NCI-H1092 (cell line): Measurements from ENCODE around the gene CDH4.

ENCODE experiments used
- DNase-seq: peaks from one replicate; lab custom pipeline; 2025; lab: John Stamatoyannopoulos, UW

The CDH4 gene

DNA sequence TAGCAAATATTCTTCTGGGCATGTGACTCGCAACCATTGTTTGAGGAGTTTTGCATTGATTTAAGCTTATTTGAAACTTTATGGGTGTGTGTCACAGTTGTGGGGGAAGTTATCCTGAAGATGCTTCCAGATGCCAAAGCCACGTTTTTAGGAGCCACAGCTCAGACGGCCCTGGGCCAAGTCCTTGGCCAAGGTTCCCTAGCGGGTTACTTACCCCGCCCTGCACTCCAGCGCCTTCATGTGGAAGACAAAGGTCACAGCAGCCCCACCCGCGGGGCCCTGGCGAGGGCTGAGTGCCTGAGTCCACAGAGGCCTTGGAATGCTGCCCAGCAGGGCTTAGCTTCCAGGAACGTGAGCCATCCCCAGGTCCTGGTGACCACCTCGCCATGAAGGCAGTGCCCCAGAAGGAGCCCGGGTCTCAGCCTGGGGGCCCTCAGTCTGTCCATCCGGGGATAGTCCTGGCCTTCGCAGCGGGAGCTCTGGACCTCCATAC is 308.3 kb downstream of the CDH4 start:
- peak; percentile 7 for DNase-seq

DNA sequence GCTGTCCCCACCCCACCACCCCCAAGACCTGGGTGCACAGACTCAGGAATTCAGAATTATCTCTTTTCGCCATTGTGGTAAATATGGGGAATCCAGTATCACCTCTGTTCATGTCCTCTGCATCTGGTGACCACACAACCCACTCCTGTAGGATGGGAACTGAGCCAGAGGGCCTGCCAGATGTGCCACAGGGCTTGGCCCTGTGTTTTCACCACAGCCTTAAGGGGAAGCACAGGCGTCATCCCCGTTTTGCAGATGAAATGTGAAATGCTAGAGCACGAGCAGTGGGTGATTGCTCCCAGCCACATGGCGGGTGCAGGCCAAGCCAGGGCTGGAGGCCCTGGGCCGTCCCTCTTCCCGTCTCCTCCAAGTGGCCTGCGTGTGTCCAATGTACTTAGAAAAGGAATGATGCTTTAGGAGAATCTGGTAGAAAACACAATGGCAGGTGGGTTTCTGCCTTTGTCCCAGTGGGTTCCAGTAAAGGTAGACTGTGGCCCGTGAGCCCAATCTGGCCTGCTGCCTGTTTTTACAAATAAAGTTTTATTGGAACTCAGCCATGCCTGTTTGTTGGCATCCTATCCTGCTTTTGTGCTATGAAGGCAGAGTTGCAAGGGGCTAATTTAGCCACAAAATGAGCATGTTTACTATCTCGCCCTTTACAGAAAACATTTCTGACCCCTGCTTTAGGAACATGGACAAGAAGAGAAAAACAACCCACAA is 309.2 kb downstream of the CDH4 start:
- no peak for DNase-seq

DNA sequence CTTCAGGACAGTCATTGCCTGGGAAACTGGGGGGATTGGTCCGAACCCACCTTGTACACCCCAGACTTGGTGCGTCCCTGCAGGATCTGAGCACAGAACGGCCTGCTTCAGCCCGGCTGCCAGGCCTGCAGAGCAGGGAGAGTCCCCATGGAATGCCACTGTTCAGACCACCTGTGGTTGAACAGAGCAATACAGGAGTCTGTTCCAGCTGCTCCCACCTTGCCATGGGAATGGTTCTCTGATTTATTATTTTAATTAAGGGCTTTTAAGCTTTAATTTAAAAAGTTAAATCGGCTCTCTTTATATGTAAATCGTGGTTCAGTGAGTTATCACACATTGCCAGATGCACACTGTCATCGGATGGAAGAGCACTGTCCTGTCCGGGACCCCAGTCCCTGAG is 310.4 kb downstream of the CDH4 start:
- DNase-seq = no peak

DNA sequence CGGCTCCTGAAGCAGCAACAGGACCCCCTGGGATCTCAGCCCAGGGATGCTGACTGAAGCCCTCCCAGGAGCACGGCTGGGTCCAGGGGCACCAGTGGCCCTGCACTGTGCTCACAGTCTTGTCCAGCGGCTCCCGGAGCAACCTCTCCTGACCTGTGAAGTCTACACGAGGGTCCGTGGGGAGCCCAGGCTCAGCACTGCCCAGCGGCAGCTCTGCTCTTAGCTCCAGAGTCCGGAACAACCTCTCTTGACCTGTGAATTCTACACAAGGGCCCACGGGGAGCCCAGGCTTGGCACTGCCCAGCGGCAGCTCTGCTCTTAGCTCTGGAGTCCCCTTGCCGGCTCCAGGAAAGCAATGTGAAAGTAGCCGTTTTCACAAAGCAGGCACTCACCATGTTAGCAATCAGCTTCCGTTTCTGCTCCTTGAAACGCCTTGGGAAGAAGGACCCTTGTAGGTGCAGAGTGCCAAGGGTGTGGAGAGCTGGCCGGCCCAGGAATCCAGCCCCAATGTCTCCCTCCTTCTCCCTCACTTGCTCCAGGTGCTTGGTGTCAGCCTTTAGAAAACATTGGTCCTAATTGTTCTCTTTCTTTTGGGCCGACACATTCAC is 310.9 kb downstream of the CDH4 start:
- no peak for DNase-seq

DNA sequence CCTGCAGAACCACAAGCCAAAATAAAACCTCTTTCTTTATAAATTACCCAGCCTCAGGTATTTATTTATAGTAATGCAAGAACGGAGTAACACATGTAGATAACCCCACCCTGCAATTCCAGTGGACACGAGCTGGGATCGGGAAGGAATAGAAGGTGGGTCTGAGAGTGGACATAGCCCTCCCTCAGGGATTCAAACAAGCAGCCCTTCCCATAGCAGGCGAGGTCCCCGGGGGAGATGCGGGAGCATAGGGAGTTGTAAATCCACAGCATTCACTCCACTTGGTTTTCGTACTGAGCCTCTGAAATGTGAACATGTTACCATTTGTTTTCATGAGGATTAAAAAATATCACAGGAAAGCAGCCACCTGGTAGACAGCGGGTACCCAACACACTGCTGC is 312.6 kb downstream of the CDH4 start:
- DNase-seq = no peak

DNA sequence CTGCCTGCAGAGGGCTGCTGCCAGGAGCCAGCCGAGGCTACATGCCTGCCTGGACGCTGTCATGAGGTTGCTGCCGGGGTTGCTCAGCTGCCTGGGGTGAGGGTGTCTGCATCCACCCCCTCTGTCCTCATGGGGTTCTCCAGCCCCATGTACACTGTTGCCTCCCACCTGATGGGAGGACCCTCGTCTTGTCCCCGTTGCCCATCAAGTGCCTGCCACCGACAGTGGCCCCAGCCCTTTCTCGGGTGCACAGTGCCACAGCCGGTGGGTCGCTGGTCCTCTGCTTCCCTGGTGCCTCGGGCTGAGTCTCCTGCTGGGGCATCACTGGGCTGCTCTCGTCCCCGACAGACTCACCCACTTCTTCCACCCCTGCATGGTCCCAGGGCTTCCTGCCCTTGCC is 313.7 kb downstream of the CDH4 start:
- DNase-seq = no peak

DNA sequence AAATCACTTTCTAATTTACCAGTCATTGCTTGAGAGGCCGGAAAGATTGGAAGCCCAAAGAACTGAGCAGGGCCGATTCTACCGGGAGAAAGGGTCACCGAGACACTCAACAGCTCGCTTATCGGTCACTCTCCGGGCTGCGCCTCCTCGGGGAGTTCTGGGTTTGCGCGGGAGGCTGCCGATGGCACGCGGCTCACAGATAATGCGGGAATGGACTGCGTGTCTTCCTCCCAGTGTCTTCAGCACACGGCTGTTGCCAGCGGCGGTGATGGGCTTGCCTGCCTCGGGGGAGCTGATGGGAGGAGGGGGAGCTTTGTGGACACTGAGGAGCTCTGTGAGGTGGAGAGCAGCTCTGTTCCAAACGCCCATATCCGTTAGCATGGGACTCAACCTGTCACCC is 314.6 kb downstream of the CDH4 start:
- DNase-seq = no peak

DNA sequence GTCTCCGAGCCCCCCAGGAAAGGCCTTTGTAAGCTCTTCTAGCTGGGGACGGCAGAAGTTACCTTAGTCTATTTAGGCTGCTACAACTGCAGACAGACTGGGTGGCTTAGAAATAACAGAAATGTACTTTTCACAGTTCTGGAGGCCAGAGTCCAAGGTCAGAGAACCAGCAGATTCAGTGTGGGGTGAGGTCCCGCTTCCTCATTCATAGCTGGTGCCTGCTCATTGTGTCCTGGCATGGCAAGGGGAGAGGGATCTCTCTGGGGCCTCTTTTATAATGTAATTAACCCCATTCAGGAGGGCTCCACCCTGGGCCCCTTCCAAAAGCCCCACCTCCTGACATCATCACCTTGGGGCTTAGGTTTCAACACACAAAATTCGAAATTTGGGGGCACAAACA is 315.1 kb downstream of the CDH4 start:
- no peak for DNase-seq

DNA sequence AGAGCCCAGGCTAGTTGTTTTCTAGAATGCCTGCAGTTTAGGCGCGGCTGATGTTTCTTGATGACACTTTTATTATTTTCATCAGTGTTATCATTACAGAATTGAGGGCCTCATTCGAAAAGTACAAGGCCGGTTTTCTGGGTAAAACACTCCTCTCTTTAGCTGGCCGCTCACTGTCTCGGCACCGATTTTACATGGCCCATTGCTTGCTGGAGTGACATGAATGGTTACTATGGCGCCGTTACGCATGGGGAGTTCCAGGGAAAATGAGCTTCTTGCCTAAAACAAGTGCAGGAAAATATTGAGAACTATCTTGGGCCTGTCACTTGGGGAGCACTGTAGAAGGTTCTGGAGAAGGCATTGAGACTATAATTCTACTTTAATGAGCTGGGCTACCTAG is 317.8 kb downstream of the CDH4 start:
- DNase-seq = no peak

DNA sequence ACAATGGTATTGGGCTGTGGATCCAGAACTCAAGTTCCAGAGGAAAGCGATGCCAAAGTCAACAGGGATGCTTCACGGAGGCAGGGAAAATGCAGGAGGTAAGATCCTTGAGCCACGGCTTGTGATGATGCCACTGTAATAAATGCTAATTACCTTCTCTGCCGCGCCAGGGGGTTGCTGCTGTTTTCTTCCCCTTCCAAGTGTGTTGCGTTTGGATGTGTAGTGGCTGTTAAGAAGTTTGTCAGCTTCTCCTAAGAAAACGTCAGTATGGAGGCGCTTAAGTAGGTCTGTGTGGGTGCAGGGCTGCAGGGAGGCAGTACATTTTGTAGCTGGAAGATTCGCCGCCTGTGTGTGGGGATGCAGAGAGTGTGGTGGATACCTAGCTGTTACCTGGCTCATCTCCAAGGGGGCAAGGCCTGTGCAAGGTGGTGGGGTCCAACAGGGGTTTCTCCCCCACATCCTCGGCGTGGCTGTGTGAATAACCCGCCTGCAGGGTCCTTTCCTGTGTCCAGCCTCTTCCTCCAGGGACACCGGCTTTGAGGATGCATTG is 318.7 kb downstream of the CDH4 start:
- no peak for DNase-seq

DNA sequence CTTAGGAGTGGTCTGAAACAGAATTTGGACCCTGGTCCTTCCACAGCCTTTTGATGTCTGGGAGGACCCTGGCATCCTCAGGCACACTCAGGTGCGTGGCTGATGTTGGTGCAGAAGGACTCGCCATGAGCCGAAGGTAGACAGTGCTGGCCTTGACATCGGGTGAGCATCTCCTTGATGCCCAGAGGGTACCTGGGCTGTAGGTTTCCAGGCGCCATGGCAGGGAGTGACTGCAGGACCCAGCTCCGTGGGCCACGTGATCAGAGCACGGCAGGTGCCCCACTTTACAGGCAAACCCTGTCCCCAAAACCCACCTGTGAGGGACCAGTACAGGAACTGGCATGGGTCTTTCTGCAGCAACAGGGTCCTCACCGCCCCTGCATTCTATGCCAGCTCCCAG is 319.2 kb downstream of the CDH4 start:
- no peak for DNase-seq

DNA sequence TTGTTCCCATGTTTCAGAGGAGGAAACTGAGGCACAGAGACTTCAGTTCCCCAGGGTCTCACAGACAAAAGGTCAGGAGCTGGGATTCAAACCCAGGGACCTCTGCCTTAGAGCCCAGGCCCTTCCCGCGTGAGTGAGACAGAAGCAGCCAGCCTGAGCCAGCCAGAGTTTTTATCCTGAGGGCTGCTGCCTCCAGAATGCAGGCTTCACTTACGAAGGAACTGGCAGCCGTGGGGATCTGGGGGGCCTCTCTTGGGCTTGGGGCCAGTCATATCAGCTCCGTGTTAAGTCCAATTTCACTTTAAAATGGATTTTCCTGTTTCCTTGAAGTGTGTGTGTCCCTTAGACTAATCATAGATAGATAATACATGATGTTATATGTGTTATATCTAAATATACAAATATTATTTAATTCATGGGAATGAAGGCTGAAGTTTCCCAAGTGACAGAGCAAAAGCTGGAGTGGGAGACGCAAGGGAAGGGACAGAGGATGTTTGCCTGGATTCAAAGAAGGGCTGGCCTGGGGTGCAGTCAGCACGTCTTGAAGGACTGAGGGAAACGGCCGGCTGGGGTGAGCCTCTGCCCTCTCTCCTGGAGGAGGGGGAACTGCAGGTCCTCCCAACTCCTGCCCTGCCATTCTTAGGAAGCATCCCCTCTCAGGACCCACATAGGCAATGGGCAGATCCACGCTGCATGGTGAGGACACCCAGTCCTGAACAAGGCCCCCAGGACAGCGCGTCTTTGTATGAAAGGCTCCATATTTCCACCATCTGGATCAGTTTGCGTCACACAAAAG is 320.1 kb downstream of the CDH4 start:
- no peak for DNase-seq

DNA sequence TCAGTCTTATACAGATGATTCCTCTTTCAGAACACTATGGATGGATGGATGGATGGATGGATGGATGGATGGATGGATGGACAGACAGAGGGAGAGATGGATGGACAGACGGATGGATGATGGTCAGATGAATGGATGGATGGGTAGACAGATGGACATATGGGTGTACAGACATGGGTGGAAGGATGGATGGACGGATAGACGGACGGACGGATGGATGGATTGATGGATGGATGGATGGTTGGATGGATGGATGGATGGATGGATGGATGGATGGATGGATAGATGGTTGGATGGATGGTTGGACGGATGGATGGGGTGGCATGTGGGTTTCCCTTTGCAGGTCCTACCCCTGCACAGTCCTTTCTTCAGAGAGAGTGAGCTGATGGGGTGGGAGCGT is 320.7 kb downstream of the CDH4 start:
- no peak for DNase-seq

DNA sequence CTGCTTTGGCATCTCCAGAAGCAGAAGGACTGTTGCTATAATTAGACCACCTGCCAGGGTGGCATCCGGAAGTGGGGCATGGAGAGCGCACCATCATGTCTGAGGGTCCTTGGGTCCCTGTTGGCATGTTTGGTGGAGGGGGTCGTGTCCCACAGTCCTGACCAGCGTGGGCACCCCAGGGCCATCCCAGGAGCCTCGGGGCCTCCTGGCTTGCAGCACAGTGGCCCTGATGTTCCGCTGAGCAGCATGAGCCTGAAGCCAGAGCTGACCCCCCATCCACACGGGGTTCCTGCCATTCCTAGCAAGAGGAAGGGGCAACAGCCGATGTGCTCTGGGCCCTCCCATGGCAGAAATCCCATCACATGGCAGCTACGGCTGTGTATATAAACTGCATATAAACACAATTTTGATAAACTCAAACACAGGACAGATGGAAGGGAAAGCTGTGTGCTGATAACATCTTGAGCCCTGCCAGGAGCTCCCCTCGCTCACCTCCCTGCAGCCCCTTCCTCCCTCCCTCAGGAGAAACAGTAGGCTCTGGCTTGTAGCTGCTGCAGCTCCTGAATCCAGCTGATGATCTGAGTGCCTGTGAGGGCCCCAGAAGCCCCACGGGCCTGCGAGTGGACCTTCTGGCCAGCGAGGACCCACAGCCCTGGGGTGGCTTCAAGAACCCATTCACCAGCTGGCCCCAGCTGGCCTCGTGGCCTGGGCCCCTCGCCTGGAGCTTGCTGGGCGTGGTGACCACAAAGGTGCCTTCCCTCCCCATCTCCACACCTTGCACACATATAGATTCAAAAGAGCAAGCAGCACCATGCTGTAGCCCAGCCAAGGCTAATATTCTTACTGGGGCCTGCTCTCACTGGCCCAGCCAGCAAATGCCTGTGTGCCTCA is 321.6 kb downstream of the CDH4 start:
- no peak for DNase-seq

DNA sequence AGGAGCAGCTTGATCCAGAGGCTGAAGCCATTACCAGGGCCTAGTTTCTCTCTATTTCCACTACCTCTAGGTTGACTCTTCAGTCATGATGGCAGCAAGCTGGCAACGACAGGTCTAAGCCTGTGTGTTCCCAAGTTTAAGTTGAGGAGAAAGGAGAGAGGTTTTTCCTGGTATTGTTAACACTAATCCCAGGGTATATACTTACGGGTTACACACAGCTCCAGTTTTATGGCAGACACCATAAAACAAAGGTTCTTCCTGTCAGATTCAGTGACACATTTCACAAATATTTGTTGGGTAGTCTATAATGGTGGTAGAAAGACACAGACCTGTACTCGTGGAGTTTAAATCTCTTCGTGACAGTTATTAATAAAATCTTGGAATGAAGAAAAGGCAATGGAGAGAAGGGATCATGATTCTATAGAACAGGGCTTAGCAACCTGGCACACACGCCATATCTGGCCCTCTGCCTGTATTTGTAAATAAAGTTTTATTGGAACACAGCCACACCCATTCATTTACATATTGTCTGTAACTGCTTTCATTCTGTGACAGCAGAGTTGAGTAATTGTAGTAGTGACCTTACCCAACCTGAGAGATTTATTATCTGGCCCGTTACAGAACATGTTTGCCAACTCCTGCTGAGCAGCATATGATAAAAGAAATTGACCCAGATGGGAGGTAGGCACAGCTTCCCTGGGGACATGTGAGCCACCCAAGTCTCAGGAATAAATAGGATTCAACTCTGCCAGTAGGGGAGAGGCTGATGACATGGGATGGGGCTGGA is 323.3 kb downstream of the CDH4 start:
- DNase-seq = no peak

DNA sequence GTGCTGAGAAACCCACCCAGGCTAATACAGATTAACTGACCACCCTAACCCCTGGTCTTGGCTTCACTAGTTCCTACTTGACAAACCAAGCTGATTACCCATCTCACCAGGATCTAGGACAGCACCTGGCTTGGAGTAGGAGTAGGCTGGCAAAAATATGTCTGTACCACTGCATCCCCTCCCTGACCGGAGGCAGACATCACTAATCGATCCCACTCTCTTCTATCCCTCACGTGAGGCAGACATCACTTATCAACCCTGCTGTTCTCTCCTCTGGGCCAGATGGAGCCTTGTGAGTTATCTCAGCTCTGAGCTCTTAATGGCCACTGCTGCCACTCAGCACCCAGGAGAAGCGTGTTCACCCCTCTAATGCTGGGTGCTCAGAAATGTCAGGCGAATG is 324.3 kb downstream of the CDH4 start:
- DNase-seq = no peak

DNA sequence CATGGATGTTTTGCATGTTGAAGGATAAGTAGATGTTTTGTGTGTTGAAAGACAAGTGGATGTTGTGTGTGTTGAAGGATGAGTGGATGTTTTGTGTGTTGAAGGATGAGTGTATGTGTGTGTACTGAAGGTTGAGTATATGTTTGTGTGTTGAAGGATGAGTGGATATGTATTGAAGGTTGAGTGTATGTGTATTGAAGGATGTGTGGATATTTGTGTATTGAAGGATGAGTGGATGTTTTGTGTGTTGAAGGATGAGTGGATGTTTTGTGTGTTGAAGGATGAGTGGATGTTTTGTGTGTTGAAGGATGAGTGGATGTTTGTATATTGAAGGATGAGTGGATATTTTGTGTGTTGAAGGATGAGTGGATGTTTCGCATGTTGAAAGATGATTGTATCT is 325.0 kb downstream of the CDH4 start:
- DNase-seq = no peak

DNA sequence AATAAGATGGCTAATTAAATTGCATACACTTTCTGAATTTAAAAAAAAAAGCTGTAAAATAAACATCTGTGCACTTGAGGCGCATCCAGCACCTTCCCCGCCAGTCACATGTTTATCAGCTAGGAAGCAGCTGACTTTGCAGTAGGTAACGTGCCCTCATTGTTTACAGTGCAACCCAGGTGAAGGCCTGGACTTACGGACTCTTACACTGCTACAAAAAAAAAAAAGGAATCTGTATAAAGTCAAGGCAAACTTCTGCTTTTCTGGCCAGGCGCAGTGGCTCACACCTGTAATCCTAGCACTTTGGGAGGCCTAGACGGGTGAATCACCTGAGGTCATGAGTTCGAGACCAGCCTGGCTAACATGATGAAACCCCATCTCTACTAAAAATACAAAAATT is 327.8 kb downstream of the CDH4 start:
- DNase-seq = no peak

DNA sequence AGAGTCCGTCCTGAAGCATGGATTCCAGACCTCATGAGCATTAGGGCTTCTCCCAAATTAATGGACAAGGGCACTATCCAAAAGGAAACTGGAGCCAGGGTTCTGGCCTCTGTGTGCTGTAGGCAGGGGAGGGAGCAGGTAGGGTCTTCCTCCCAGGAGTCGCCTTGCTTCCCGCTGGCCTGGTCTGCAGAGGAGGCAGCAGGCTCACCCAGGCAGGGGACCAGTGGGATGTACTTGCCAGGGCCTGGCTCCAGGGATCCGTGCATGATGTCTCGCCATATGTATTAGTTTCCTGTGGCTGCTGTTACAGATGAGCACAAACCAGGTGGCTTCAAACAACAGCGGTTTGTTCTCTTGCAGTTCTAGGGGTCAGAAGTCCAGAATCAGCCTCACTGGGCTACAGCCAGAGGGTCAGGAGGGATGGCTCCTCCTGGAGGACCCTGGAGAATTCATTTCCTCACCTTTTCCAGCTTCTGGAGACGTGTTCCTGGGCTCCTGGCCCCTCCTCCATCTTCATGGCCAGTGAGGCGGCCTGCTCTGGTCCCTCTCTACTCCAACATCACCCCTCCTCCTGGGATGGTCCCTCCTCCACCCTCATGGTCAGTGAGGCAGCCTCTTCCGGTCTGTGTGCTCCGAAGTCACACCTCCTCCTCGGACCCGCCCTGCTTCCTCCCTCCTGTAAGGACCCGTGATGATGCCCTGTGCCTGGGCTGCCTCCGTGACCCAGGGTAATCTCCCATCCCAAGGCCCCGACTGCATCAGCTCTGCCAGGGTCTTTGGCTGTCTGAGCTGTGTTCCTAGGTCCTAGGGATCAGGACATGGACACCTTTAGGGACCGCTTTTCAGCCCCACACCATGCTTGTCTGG is 329.1 kb downstream of the CDH4 start:
- DNase-seq = no peak

DNA sequence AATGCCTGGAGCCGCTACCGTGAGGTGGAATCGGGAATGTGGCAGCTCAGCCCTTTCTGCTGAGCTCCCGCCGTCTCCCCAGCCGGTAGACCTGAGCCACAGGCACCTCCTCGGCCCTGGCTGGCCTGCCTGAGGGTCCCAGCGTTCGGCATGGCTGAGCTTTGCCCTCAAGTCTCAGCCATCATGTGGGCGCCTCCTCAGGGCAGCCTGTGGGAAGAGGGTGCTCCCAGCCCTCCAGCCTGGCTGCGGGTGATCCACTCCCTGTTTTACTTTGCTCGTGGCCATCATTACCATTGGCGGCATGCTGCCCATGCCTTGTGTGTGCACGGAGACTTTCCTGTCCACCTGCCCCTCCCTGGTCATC is 329.7 kb downstream of the CDH4 start:
- no peak for DNase-seq
